GM10266 (cell line): ENCODE data around the gene THRB.

Source experiments
- DNase-seq: peaks from one replicate; pipeline ENCODE4 v3.0.0; 2012; ENCODE audit errors: extremely low spot score
- CTCF ChIP-seq: IDR thresholded peaks from 2 replicates; pipeline ENCODE4 v1.5.1; 2012; ENCODE audit warnings: mild to moderate bottlenecking, low read depth; ENCODE audit not compliant: control insufficient read depth, insufficient read depth; ENCODE audit errors: missing control alignments

The THRB gene

GRCh38 chr3:24386458-24386857 lies 108.2 kb downstream of the THRB start:
- TF ChIP-seq CTCF = no peak
- no peak for DNase-seq

GRCh38 chr3:24385012-24385615 lies 109.5 kb downstream of the THRB start:
- TF ChIP-seq CTCF = no peak
- no peak for DNase-seq

- no peak for TF ChIP-seq CTCF
- no peak for DNase-seq
Measured at GRCh38 chr3:24382647-24383046, 112.0 kb downstream of the THRB start.

GRCh38 chr3:24379936-24380335 lies 114.7 kb downstream of the THRB start:
- no peak for TF ChIP-seq CTCF
- DNase-seq = no peak

- DNase-seq = no peak
- no peak for TF ChIP-seq CTCF
Measured at GRCh38 chr3:24378313-24378712, 116.3 kb downstream of the THRB start.

- no peak for DNase-seq
- no peak for TF ChIP-seq CTCF
Measured at GRCh38 chr3:24377218-24377993, 117.2 kb downstream of the THRB start.

GRCh38 chr3:24375947-24376384 lies 118.7 kb downstream of the THRB start:
- DNase-seq = no peak
- TF ChIP-seq CTCF = no peak
